SKM-1 treated with dmso at 0.1 percent for 144 hours (cell line): Measurements from ENCODE around the gene AHNAK2.
"Not testable (repeated sequence)": the region's sequence is repeated elsewhere in the genome, so short reads cannot be mapped to it uniquely, and the experiment has no call there.

Experiments used
- DNase-seq: peaks from one replicate; lab custom pipeline; 2025; ENCODE audit not compliant: unreplicated experiment; lab: John Stamatoyannopoulos, UW

Gene AHNAK2

GRCh38 chr14:104954746-104955395, 23.3 kb downstream of the AHNAK2 start:
- no peak for DNase-seq

GRCh38 chr14:104953896-104954656, 24.1 kb downstream of the AHNAK2 start:
- DNase-seq, result no peak

- DNase-seq, result no peak
These were observed 25.1 kb downstream of the AHNAK2 start for GRCh38 chr14:104953097-104953496.

- not testable (repeated sequence) for DNase-seq
These were observed 26.1 kb downstream of the AHNAK2 start for GRCh38 chr14:104951863-104952657.

GRCh38 chr14:104950701-104951100, 27.5 kb downstream of the AHNAK2 start:
- DNase-seq, result not testable (repeated sequence)

GRCh38 chr14:104950021-104950420, 28.2 kb downstream of the AHNAK2 start:
- DNase-seq, result no peak

- not testable (repeated sequence) for DNase-seq
These were observed 28.7 kb downstream of the AHNAK2 start for GRCh38 chr14:104949406-104949955.

GRCh38 chr14:104948736-104949031, 29.5 kb downstream of the AHNAK2 start:
- DNase-seq, result no peak

GRCh38 chr14:104947881-104948735, 30.1 kb downstream of the AHNAK2 start:
- not testable (repeated sequence) for DNase-seq

- DNase-seq, result not testable (repeated sequence)
These were observed 31.0 kb downstream of the AHNAK2 start for GRCh38 chr14:104947201-104947600.

- not testable (repeated sequence) for DNase-seq
These were observed 31.9 kb downstream of the AHNAK2 start for GRCh38 chr14:104945986-104946965.

- not testable (repeated sequence) for DNase-seq
These were observed 32.9 kb downstream of the AHNAK2 start for GRCh38 chr14:104945266-104945665.

GRCh38 chr14:104944436-104945205, 33.6 kb downstream of the AHNAK2 start:
- DNase-seq, result not testable (repeated sequence)

GRCh38 chr14:104944016-104944308, 34.2 kb downstream of the AHNAK2 start:
- DNase-seq, result not testable (repeated sequence)

- not testable (repeated sequence) for DNase-seq
These were observed 34.8 kb downstream of the AHNAK2 start for GRCh38 chr14:104943216-104944015.

GRCh38 chr14:104942586-104942985, 35.6 kb downstream of the AHNAK2 start:
- DNase-seq, result no peak

GRCh38 chr14:104941508-104942365, 36.4 kb downstream of the AHNAK2 start:
- no peak for DNase-seq
